ENCODE results near the gene SIDT2.
"Not testable (repeated sequence)": the region's sequence is repeated elsewhere in the genome, so short reads cannot be mapped to it uniquely, and the experiment has no call there.

Gene SIDT2

DNA sequence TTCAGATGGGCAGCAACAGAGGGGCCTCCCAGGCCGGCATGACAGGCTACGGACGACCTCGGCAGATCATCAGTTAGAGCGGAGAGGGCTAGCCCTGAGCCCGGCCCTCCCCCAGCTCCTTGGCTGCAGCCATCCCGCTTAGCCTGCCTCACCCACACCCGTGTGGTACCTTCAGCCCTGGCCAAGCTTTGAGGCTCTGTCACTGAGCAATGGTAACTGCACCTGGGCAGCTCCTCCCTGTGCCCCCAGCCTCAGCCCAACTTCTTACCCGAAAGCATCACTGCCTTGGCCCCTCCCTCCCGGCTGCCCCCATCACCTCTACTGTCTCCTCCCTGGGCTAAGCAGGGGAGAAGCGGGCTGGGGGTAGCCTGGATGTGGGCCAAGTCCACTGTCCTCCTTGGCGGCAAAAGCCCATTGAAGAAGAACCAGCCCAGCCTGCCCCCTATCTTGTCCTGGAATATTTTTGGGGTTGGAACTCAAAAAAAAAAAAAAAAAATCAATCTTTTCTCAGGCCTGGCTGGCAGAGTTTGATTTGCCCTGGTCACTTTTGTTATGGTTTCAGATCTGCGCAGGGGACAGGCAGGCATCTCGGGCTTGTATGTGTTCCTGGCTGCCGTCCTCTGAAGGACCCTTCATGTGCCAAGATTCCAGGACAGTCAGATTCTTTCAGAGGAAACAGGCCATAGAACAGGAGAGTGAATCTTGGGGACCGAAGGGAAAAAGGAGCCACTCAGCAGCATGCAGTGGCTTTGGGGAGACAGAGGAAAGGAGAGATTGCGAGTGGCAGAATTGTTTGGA, 25.9 kb downstream of the SIDT2 start:
- DNase-seq (ENCODE audit: low read depth), result no peak

GRCh38 chr11:117205211-117205818, 26.8 kb downstream of the SIDT2 start:
- no peak for DNase-seq (ENCODE audit: low read depth)

DNA sequence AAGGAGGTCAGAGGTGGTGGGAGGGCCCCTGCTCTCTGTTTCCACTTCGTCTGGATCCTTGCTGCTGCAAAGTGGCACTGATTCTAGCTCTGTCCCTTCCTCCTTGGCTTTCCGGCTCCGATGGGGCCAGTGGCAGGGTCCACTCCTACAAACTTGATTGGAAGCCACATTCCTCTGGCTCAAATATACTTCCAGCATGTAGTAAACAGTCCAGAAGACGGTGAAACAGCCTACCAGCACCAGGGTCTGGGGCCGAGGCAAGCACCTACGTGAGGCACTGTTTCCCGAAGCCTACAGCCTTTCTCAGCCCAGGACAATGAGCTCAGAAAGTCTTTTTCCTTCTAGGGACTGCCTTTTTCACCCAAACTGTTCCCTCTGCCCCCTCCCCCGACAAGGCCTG, 27.6 kb downstream of the SIDT2 start:
- DNase-seq (ENCODE audit: low read depth), result not testable (repeated sequence)

- not testable (repeated sequence) for DNase-seq (ENCODE audit: low read depth)
Observed at GRCh38 chr11:117206859-117207258, 28.3 kb downstream of the SIDT2 start.

- not testable (repeated sequence) for DNase-seq (ENCODE audit: low read depth)
Observed at GRCh38 chr11:117207481-117207880, 28.9 kb downstream of the SIDT2 start.

- DNase-seq (ENCODE audit: low read depth), result not testable (repeated sequence)
Observed at GRCh38 chr11:117208710-117209109, 30.2 kb downstream of the SIDT2 start.

DNA sequence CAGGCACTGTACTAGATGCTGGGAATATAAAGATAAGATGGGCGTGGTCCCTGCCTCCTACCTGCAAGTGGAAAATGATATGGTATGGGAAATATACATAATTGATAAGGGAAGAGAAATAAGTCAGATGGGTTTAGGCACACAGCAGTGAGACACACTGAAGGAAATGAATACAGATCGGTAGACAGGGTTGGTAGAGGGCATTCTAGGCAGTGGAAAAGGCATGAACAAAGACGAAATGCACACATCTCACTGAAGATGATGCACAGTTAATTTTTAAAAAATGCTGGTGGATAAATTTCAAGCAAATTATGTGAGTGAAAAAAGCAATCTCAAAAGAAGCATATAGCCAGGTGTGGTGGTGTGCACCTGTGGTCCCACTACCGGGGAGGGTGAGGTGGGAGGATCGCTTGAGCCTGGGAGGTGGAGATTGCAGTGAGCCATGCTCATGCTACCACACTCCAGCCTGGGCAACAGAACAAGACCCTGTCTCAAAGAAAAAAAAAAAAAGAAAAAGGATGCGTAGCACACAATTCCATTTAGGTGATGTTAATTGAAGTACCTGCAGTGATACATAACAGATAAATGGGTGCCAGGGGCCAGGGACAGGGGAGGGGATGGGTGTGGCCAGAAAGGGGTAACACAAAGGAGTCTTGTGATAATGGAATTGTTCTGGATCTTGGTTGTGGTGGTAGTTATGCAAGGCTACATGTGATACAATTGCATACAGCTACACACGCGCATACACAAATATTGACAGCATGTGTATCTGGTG, 31.0 kb downstream of the SIDT2 start:
- DNase-seq (ENCODE audit: low read depth), result not testable (repeated sequence)

GRCh38 chr11:117210620-117211019, 32.1 kb downstream of the SIDT2 start:
- no peak for DNase-seq (ENCODE audit: low read depth)

- DNase-seq (ENCODE audit: low read depth), result no peak
Observed at GRCh38 chr11:117212697-117213355, 34.3 kb downstream of the SIDT2 start.

DNA sequence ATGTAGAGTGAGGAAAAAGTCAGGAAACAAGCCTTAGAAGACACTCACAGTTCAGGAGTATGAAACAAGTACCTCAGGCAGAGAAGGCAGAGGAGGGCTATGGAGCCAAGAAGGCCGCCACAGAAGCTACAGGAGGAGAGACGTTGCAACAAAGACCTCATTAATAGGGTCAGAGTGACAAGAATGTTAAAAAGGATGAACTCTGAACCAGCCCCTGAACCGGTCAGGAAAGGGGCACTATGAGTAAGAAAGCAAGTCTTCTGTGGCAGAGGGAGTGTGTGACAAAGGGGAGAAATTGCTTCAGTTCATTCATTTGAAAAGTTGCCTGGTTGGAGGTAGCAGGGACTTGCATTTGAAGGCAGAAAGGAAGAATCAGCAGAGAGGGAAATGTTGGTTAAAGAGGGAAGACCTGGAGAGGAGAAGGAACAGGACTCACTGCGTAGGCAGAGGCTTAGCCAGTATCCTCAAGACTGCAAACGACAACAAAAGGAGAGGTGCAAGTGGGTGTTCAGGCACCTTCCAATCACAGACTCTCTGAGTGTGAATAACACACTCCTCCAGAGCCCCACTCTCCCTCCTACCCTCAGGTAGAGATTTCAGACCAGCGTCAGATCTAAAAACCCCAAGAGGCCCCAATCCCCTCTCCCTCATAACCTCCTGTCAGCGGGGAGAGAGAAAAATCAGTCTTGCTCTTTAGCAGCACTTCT, 36.0 kb downstream of the SIDT2 start:
- DNase-seq (ENCODE audit: low read depth), result no peak

DNA sequence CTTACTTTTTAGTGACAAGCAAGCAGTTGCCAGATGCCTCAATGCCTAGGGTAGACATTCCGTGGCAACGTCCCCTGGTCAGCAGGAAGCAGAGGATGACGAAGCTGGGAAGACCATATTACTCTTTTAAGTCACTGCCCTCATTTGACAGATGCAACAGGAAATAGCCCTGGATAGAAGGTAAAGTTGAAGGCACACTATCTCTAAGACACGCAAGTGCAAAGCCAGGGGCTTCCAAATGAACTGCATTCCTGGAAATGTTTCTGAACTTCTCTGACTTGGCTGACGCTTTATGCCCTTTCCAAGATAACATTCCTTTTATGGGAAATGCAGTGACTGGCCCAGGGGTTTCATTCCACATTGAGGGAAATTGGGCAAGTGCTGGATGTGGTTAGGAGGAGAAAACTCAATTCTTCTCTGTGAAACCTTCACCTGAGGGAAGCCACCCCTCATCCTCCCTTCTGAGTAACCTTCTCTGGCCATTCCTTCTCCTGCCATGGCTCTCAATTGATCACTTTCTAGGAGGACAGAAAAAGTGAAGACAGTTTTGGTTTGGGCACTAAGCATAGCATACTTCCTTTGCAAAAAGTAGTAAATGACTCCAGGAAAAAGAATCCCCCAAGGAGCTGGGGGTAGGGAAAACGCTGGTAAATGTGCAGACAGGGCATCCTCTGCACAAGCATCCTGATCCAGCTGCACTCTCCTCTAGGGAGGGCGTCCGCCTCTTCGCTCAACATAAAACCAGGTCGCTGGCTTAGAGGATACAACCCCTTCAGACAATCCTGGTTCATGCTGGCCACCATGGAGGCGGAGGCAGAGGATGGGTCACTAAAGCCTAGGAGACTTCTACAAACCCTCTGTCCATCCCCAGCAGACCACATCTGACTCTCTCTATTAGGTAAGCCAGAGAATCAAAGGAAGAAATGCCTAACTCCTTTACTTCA, 38.9 kb downstream of the SIDT2 start:
- no peak for DNase-seq (ENCODE audit: low read depth)

GRCh38 chr11:117218133-117218915, 39.8 kb downstream of the SIDT2 start:
- DNase-seq (ENCODE audit: low read depth), result no peak

- DNase-seq (ENCODE audit: low read depth), result no peak
Observed at GRCh38 chr11:117219001-117219400, 40.5 kb downstream of the SIDT2 start.

GRCh38 chr11:117219455-117219854, 40.9 kb downstream of the SIDT2 start:
- no peak for DNase-seq (ENCODE audit: low read depth)

DNA sequence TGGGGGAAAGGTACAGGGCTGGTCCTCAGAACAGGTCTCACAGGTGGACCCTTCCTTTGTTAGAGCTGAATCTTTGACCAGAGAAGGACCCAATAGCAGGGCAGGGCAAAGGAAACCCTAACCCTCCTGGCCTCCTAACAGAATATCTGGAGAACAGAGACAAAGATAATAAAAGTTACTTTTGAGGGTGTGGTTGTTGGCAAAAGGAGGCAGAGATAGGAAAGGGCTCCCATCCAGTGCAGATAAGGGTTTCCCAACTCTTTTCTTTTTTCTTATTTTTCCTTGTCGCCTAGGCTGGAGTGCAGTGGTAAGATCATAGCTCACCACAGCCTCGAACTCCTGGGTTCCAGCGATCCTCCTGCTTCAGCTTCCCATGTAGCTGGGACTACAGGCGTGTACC, 41.5 kb downstream of the SIDT2 start:
- no peak for DNase-seq (ENCODE audit: low read depth)

DNA sequence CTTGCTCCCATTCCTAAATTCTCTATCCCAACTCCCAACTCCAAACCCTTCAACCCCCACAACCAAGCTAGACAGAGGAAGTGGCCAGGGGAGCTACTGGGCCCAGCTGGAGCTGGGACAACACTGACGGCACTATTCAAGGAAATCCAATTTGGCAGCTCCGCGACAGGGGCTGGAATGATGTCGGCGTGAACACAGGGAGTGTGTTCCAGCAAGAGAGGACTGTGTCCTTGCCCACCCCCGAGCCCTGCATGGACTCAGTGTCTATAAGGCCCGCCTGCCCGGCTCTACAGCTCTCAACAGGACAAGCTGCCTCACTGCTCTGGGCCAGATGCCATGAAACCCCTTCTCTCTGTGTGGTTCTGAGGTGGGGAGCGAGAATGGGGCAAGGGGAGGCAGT, 42.0 kb downstream of the SIDT2 start:
- DNase-seq (ENCODE audit: low read depth), result no peak

DNA sequence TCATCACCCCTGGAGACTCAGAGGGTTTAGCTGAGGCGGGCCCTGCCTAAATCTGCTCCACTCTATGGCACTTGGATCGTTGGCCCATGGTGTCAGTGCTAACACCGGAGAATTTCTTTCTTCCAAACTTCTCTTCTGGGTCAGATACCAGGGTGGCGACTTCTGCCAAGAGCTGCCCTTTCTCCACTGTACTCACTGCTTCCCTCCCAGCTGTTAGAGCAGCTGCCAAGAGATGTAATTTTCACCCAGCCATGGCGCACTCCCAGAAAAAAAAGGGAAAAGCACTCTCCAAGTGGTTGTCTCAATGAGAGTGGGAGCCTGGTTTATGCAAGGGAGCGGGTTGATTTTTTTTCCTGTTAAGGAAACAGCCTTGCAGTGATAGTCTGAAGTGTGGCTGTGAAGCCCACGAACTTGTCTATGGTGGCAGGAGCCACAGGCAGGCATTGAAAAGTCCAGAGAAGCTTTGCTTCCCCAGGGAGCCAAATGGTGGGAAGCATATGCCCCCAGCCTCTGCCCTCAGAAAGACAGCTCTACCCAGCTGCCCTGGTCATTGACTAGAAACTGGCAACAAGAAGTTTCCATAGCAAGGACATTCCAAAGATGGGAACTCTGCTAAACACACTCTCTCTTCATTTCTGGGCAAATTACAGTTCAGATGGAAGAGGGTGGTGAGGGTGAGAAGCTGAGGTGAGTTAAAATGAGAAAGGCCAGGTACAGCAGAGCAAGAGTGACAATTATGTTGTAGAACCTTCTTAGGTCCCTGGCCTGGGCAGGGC, 42.6 kb downstream of the SIDT2 start:
- DNase-seq (ENCODE audit: low read depth), result no peak

DNA sequence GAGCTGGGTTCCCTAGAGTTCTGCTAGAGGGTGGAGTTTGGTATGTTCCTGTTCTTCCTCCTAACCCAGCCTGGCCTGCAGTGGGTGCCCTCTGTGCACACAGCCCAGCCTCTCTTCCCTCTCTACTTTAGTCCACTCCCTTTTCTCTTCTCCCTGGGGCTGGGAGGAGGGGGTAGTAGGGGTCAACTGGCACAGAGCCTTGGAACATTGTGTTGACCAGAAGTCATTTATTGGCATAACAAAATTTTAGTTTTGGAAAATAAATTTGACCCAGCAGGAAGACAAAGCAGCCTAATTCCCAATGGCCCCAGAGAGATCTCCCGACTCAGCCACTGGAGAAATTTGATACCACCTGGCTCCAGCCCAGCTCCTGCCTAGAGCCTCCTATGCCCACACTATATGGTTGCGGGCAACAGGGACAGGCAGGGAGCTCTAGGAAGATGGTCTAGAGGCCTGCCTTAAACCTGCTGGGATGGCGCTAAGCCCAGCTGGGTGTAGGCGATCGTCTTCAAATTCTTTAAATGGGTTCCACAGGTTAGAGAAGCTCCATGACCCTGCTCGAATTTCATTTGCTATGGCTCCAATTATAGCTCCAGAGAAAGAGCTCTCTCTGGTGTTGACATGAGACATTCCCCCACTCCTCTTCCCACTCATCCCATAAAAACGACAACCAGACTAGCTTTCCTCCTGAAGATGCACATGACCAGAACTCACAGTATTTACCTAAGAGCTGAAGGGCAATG, 43.4 kb downstream of the SIDT2 start:
- peak; percentile 84 for DNase-seq (ENCODE audit: low read depth)
